GM19043 (cell line): Measurements from ENCODE around the gene FAF1.
"Not testable (repeated sequence)": the region's sequence is repeated elsewhere in the genome, so short reads cannot be mapped to it uniquely, and the experiment has no call there.

ENCODE experiments used
- ATAC-seq: cut with Tn5 transposase; IDR thresholded peaks from one replicate; pipeline ENCODE4 v1.9.1; 2021; ENCODE audit warnings: low read depth; ENCODE audit not compliant: unreplicated experiment

Gene FAF1

GRCh38 chr1:50858761-50859160 is 101.3 kb downstream of the FAF1 start:
- ATAC-seq: no peak

DNA sequence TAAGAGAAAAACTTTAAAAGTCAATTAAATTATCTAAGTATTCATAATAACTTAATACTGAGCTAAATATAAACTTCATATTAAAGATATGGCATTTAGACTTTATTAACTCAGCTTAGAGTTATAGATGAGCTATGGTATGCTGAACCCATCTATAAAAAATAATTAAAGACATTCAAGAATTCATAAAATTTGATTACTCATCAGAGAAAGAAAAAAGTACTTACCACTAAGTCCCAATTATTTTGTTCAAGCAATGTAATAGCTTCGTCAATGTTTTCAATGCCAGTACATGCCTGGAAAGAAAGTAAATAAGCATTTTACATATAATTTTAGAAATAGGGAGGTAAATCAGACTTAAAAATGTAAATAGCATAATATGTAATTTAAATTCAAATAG is 102.4 kb downstream of the FAF1 start:
- ATAC-seq: no peak

GRCh38 chr1:50853325-50853724 is 106.7 kb downstream of the FAF1 start:
- no peak for ATAC-seq

DNA sequence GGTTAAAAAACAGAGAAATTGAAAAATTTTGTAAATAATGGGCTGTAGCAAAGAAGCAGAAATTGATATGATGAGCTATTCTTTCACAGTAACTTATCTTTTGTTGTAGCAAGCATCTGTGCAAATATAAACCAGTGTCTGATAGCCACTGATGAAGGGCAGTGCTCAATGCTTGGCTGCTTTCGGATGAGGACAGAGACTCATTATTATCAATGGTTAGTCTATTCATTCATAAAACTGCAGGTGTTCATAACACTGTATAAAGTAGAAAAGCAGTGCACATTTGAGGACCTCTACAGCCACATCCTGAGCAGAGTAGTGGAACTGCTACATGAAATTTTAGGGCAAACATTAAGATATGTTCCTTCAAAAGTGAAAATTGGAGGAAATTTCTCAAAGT is 107.2 kb downstream of the FAF1 start:
- no peak for ATAC-seq

GRCh38 chr1:50851466-50851865 is 108.6 kb downstream of the FAF1 start:
- no peak for ATAC-seq

GRCh38 chr1:50851034-50851433 is 109.0 kb downstream of the FAF1 start:
- ATAC-seq: no peak

DNA sequence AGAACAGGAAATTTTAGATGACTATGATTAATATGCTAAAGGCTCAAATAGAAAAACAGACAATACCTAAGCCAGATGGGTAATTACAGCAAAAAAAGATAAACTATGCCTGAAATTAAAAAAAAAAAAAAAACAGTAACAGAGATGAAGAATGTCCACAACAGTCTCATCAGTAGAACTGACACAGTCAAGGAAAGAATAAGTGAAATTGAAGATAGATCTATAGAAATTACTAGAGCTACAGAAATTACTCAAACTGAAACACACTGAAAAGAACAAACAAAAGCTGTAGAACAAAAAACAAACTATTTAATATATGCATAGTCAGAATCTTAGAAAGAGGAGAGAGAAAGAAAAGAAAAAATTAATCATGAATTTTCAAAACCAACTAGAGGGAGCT is 112.8 kb downstream of the FAF1 start:
- ATAC-seq: no peak

- ATAC-seq: no peak
Observed at GRCh38 chr1:50846224-50846839, 113.7 kb downstream of the FAF1 start.

DNA sequence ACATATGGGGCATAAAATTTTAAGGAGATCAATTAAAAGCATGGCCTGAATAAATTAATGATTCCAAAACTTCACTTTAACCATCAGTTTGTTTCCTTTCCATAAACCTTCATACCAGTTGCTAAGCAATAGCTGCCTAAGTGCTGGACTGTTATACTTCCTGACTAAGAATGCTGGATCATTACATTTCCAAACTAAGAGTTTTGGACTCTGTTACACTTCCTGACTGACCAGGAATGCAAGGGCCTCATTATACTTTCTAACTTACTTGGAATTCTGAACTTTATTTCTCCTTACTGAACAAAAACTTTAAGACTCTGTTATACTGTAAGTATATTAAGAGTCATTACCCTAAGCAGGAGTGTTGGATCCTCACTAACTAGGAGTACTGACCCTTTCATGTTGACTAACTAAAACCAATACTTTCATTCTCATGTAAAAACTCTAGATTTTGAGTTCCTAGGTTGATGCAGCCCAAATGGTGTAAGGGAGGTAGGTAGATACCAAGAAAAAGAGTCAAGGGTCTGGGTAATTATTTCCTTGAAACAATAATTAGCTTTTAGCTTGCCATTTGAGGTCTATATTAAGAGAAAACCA is 118.2 kb downstream of the FAF1 start:
- ATAC-seq: no peak

DNA sequence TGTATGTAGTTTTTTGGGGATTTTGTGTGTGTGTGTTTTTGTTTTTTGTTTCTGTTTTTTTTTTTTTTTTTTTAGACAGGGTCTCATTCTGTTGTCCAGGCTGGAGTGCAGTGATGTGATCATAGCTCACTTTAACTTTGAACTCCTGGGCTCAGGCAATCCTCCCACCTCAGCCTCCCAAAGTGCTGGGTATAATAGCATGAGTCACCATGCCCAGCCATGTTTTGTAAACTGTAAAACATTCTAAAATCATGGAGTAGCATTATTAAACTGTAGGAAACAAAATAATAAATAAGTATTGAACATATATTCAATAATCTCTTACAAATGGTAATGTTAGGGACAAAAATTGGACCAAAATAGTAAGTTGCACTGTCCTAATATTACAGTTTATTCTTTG is 124.0 kb downstream of the FAF1 start:
- no peak for ATAC-seq

DNA sequence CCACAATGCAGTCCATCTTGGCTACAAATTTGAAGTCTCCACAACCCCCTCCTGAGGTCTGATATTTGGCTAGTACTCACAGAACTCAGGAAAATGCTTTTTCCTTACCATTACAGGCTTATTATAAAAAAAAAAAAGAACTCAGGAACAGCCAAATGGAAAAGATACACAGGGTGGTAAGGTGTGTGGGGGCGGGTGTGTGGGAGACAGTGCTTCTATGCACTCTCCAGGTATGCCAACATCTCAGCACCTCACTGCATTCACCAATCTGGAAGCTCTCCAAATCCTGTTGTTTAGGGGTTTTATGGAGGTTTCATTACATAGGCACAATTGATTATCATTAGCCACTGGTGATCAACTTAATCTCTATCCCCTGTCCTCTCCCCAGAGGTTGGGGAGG is 126.9 kb downstream of the FAF1 start:
- ATAC-seq: no peak

- ATAC-seq: no peak
Observed at GRCh38 chr1:50832167-50832566, 127.9 kb downstream of the FAF1 start.

GRCh38 chr1:50831300-50832061 is 128.6 kb downstream of the FAF1 start:
- ATAC-seq: no peak

- ATAC-seq: no peak
Observed at GRCh38 chr1:50830621-50831020, 129.4 kb downstream of the FAF1 start.

DNA sequence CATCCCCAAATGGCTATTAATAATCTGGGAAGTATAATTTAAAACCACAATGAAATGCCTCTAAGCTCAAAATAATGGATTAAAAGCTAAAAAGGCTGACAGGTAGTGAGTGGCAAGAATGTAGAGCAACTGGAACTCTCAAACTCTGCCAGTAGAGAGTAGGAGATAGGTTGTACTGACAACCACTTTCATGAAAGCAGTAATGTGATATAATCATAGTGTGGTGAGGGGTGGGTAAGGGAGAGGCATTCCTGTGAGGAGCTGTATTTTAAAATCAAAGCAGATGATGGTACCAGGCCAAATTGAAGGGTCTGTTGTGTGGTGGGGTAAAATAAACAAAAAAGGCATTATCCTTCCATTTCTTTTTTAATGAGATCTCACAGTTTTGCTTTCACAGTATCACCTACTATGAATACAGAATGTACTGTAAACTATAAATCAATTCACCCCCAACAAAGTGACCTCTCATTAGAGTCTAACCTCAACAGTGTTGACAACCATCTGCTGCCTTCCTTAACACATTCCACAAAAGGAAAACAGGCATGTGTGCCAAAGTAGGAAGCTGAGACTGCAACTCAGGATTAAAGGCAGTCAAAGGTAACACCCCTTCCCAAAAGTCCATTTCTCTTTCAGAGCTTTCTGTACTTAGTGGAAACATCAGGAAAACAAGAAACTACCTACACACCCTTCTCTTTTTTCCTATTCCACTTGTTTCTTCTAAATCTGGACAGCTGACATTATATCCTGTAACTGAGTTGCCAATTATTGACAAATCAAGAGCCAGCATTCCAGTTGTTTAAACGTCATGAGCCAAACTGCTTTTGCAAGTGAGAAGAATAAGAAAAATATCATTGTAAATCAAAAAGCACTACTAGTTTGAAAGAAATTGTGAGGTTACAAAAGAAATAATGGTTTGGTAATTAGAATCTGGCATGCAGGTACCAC is 130.8 kb downstream of the FAF1 start:
- no peak for ATAC-seq

DNA sequence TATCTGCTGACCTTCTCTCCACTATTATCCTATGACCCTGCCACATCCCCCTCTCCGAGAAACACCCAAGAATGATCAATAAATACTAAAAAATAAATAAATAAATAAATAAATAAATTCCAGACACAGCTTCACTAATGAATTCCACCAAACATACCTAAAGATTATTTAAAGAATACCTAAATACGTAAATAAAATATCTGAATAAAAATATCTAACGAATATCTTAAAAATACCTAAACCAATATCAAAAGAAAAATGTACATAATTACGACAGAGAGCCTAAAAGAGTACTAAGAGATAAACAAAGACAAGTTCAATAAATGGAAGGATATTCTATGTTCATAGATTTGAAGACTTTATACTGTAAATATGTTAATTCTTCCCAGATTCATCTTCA is 132.5 kb downstream of the FAF1 start:
- no peak for ATAC-seq

GRCh38 chr1:50826792-50827191 is 133.3 kb downstream of the FAF1 start:
- ATAC-seq: not testable (repeated sequence)

DNA sequence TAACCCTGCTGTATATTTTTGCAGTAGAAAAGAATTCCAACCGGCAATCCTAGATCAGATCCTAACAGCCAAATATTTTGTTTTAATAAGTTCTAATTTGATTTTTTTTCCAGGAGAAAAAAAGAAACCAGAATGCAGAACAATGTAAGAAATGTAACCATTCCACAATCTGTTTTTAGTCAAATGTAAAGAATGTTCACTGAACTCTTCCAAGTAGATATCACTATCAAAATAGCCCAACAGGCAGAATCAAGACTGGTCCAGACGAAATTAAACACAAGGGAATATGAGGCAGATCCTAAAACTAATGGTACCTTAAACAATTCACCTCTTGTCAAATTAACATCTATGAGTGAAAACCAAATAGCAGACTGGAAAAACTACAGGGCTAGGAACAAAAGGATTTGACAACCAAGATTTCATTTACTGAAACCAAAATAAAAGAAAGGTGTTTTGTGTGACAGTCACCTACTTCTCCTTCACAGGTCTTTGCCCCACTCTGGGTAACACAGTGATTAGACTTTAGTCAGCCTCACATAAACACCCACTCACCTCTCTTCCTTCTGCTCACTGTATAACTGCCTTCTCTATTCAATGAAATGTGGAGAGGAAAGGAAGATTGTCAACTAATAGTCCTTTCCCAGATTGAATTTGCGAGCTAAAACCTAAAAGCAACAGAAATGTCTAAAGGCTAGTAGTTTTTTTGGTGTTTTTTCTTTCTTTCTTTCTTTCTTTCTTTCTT is 137.9 kb downstream of the FAF1 start:
- no peak for ATAC-seq

DNA sequence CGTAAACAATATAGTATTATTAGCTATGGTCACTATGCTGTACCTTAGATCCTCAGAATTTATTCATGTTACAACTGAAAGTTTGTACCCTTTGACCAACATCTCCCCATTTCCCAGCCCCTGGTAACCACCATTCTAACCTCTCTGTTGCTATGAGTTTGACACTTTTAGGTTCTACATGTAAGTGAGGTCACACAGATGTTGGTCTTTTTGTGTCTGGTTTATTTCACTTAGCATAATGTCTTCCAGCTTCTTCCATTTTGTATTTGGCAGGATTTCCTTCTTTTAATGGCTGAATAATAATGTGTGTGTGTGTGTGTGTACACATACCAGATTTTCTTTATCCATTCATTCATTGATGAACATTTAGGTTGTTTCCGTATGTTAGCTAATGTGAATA is 139.5 kb downstream of the FAF1 start:
- no peak for ATAC-seq

- peak; percentile 57 for ATAC-seq
Observed at GRCh38 chr1:50812346-50812745, 147.7 kb downstream of the FAF1 start.
